Measurements from ENCODE around the gene ICE2.

Gene ICE2

DNA sequence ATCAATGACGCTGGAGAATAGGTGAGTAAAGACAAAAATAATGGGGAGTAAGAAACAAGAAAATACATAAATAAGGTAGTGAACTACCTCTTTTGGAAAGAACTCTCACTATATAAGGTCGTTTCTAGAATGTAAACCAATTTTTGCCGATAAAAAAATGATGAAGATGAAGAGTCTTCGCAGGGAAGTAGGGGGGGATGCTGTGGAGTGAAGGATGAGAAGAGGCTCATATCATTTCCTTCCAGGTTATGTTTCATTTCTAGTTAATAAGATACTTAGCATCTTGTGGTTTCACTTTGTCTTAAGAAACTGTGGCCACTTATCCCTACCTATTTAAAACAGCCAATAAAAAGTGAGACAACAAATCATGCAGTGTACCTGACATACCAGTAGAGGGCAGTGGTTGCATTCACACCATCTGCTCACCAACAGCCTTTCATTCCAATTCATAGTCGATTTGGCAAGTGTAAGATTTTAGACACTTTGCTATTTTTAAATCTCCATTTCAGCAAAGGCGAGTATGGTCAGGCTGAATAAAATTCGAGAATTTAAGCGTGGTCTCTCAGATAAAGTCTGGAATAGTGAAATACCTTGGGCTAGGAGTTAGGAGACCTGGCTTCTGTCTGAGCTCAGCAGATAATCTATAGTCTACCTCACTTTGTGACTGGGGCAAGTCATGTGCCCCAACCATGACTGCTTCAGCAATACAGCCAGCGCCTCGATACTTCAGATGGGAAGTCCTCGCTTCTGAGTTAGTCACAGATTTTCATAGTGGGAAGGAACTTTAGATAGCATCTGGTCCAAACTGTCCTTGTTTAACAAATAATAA lies 28.9 kb upstream of the ICE2 start:
- DNase-seq (ENCODE audit: low read depth) = peak; percentile 46

DNA sequence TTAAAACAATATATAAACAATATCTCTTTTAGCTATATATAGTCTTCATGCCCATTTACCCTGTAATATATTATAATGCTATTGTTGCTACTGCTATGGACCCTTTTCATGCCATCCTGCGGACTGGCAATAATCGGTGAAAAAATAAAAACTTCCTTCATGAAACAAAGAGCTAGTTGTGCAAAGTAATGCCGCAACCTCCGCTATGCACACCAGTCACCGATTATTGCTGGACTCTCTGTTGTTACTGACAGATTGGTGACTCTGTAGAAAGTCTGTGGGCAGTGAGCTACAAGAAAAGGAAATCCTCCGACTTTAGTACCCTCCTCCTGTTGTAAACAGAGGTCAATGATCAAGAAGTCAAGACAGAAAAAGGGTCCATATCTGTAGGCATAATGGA lies 17.9 kb upstream of the ICE2 start:
- H3K4me3 ChIP-seq (ENCODE audit: control insufficient read depth, low read depth, low read length) = no peak overlapping the region
- TF ChIP-seq, protein P1, sequence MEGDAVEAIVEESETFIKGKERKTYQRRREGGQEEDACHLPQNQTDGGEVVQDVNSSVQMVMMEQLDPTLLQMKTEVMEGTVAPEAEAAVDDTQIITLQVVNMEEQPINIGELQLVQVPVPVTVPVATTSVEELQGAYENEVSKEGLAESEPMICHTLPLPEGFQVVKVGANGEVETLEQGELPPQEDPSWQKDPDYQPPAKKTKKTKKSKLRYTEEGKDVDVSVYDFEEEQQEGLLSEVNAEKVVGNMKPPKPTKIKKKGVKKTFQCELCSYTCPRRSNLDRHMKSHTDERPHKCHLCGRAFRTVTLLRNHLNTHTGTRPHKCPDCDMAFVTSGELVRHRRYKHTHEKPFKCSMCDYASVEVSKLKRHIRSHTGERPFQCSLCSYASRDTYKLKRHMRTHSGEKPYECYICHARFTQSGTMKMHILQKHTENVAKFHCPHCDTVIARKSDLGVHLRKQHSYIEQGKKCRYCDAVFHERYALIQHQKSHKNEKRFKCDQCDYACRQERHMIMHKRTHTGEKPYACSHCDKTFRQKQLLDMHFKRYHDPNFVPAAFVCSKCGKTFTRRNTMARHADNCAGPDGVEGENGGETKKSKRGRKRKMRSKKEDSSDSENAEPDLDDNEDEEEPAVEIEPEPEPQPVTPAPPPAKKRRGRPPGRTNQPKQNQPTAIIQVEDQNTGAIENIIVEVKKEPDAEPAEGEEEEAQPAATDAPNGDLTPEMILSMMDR (IDR thresholded peaks at IDR 0.05; ENCODE audit: control insufficient read depth, insufficient read depth, low read depth, low read length, missing control alignments) = no peak
- DNase-seq (ENCODE audit: low read depth) = no peak

More for the DNA sequence above, 28.9 kb upstream of the ICE2 start:
- no peak overlapping the region for H3K4me3 ChIP-seq (ENCODE audit: control insufficient read depth, low read depth, low read length)
- TF ChIP-seq, protein P1 (IDR thresholded peaks at IDR 0.05; ENCODE audit: control insufficient read depth, insufficient read depth, low read depth, low read length, missing control alignments) = peak; percentile 88

DNA sequence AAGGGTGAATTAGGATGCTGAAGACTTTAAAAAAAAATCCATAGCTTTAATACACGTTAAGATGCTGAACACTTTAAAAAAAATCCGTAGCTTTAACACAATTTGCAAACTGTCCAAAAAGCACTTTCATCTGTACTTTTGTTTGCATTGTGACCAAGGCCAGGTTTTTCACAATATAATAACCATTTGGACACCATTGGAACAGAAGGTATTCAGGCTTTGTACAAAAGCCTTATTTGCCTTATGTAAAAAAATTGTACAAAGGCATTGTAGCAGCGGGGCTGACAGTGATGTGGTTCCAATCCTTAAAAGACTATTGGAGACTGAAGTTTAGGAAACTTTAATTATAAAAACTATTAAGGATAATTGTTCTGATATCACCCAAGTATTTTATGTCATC lies 15.2 kb upstream of the ICE2 start:
- no peak for DNase-seq (ENCODE audit: low read depth)
- H3K4me3 ChIP-seq (ENCODE audit: control insufficient read depth, low read depth, low read length) = no peak overlapping the region
- TF ChIP-seq, protein P1 (IDR thresholded peaks at IDR 0.05; ENCODE audit: control insufficient read depth, insufficient read depth, low read depth, low read length, missing control alignments) = no peak

DNA sequence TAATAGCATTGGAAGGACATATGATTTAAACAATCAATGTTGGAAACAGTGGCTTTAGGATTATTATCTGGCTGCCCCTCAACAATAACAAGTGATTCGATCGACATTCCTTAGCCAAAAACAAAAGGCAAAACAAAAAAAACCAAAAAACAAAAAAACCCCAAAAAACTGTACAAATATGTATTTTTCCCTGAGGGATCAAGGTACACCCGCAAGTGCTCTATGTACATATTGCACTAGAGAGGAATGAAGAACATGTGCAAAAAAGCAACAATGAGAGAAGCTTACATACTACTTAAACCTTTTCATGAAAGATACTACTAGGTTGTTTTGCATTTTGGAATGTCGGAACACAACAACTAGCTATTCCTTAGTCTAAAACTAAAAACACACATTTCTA lies 14.2 kb upstream of the ICE2 start:
- TF ChIP-seq, protein P1 (IDR thresholded peaks at IDR 0.05; ENCODE audit: control insufficient read depth, insufficient read depth, low read depth, low read length, missing control alignments) = no peak
- no peak for DNase-seq (ENCODE audit: low read depth)
- H3K4me3 ChIP-seq (ENCODE audit: control insufficient read depth, low read depth, low read length) = no peak overlapping the region

DNA sequence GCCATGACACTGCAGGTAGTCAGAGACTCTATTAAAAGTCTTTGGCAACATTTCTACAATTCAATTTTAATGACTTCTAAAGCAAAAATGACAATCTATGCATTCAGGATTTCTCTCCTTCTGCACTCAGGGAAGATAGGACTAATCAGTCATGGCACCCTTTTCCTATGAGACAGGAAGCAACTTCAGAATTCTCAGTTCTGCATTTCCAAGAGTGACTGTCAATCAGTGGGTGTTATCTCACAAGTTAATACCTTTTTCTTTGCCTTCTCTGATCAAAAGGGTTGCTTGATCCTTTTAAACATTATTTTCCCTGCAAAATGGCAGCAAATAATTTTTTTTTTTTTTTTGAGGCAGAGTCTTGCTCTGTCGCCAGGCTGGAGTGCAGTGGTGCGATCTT lies 7.8 kb upstream of the ICE2 start:
- no peak overlapping the region for H3K4me3 ChIP-seq (ENCODE audit: control insufficient read depth, low read depth, low read length)
- DNase-seq (ENCODE audit: low read depth) = no peak
- TF ChIP-seq, protein P1 (IDR thresholded peaks at IDR 0.05; ENCODE audit: control insufficient read depth, insufficient read depth, low read depth, low read length, missing control alignments) = no peak

DNA sequence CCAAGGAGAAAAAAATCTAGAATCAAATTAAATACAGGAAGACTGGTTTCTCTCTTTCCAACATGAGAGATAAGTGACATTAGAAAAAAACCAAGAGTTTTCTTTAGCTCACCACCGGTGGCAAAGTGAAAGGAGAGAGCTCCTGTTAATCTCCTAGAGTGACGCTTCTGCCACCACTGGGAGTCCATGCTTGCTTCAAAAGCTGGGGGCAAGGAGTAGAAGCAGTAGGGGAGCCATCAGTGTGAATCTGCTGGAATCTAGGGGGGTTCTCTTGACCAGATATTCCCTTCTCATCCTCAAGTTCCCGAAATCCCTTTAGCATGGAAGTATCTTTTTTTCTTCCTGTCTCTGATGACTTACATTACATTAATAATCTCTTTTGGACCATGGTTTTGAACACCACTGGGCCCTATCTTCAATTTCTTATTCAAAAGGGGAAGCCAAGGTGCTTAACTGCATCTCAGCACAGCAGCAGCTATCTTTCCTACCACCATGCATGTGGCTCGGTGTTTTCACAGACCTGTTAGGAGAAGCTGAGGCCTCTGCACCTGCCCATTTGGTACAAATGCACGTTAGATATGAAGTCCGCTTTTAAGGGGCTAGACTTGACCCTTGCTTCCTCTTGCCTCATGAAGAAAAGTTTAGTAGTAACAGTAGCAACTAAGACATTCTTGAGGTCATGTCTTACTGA lies 6.6 kb upstream of the ICE2 start:
- DNase-seq (ENCODE audit: low read depth) = no peak

More for the DNA sequence above, 6.6 kb upstream of the ICE2 start:
- TF ChIP-seq, protein P1 (IDR thresholded peaks at IDR 0.05; ENCODE audit: control insufficient read depth, insufficient read depth, low read depth, low read length, missing control alignments) = no peak
- no peak overlapping the region for H3K4me3 ChIP-seq (ENCODE audit: control insufficient read depth, low read depth, low read length)
